ENCODE measurements around the gene DSCAML1. TPM values are rescaled to one million over a fixed set of nuclear protein-coding genes. Genes with fewer than 3 reads are reported as not detected.

DSCAML1 gene
- total RNA-seq, 1 experiment from 2014 or later = not detected

- ChIA-PET RAD21 (ENCODE audit: low non-redundant PET in 1 of 2, low total read pairs in 2 of 2, uncharacterized antibody in 2 of 2, unreplicated experiment in 2 of 2) (no interaction called here), CTCF (no interaction called here)
- intact Hi-C loops (cut with micrococcal nuclease) = no loop called here
These were observed 84.5 kb downstream of the DSCAML1 start for GRCh38 chr11:117712530-117712929.

More at GRCh38 chr11:117712530-117712929, 84.5 kb downstream of the DSCAML1 start:
- Histone ChIP-seq H3K4me3 (replicated peaks in 1 of 2; ENCODE audit: low read depth in 1 of 2, low read length in 2 of 2) (no peak overlapping the region), H3K27ac (ENCODE audit: low read depth, low read length) (no peak overlapping the region), H3K9me3 (ENCODE audit: control insufficient read depth in 1 of 2, insufficient read depth in 1 of 2, low read depth in 1 of 2, low read length in 2 of 2) (no peaks in the 10 kb centered on the region), H3K36me3 (ENCODE audit: control insufficient read depth in 1 of 2, insufficient read depth in 2 of 2, low read length in 2 of 2) (no peaks in the 10 kb centered on the region), H4K20me1 (ENCODE audit: insufficient read depth) (no peaks in the 10 kb centered on the region), H3K4me2 (ENCODE audit: low read length) (no peak overlapping the region), H3K9ac (ENCODE audit: low read length) (no peak overlapping the region), H3K27me3 (ENCODE audit: insufficient read depth, low read length) (peaks cover 48% of the 10 kb centered on the region), H3K79me2 (ENCODE audit: insufficient read depth, low read length) (no peaks in the 10 kb centered on the region), H3K4me1 (ENCODE audit: control insufficient read depth in 1 of 2, insufficient read depth in 2 of 2, low read length in 2 of 2) (no peaks in the 10 kb centered on the region), H3K9me2 (ENCODE audit: insufficient read depth) (no peaks in the 10 kb centered on the region), H2AFZ (ENCODE audit: low read depth, low read length, poor library complexity, severe bottlenecking) (no peak overlapping the region)
- ATAC-seq (no peak), DNase-seq (ENCODE audit: low read depth, low spot score) (no peak)
- TF ChIP-seq RAD21 (IDR thresholded peaks at IDR 0.05; ENCODE audit: low read depth) (no peak), REST (IDR thresholded peaks at IDR 0.05; ENCODE audit: low read depth) (no peak), CTCF (IDR thresholded peaks at IDR 0.05 in 2 of 3, conservative IDR thresholded peaks at IDR 0.05 in 1 of 3; ENCODE audit: borderline replicate concordance in 1 of 3, insufficient read depth in 1 of 3, low read depth in 2 of 3, low read length in 2 of 3) (no peak)
- POLR2A ChIA-PET = no interaction called here
- BruUV-seq (replicated peaks) = no TSS peak

All from HCT116 (cell line).